Esophagus muscularis mucosa (tissue), 4 donors: Measurements from ENCODE around the gene UBQLN4. TPM values are rescaled to one million over a fixed set of nuclear protein-coding genes. Genes with fewer than 3 reads are reported as not detected.

Experiments used
- DNase-seq: peaks from one replicate; pipeline ENCODE4 v3.0.0-alpha.2; 2017; ENCODE audit errors: extremely low spot score
- H3K27ac ChIP-seq, 4 donors: fragments of 200-600 bp; sonication (generic); replicated peaks in 1 of 4; 1 replicate in 3 of 4; 2 replicates in 1 of 4; pipeline ENCODE4 v1.5.1; 2016 to 2019; ENCODE audit warnings: mild to moderate bottlenecking in 1 of 4
- H3K27me3 ChIP-seq, 4 donors: fragments of 200-600 bp; sonication (generic); one replicate each; pipeline versions ENCODE4 v1.5.1 to v1.6.0; 2016 to 2019
- H3K36me3 ChIP-seq, 4 donors: fragments of 200-600 bp; sonication (generic); one replicate each; pipeline ENCODE4 v1.5.1; 2016 to 2019
- H3K4me1 ChIP-seq, 4 donors: fragments of 200-600 bp; sonication (generic); one replicate each; pipeline ENCODE4 v1.5.1; 2016 to 2019
- H3K4me3 ChIP-seq, 4 donors: fragments of 200-600 bp; sonication (generic); 1 replicate in 2 of 4; 2 replicates in 2 of 4; pipeline ENCODE4 v1.5.1; 2016 to 2019; ENCODE audit warnings: mild to moderate bottlenecking in 4 of 4, moderate library complexity in 1 of 4
- H3K9me3 ChIP-seq, 4 donors: fragments of 200-600 bp; sonication (generic); 1 replicate in 3 of 4; 2 replicates in 1 of 4; pipeline ENCODE4 v1.5.1; 2016 to 2019
- EP300 ChIP-seq: sonication (generic); formaldehyde crosslinking; IDR thresholded peaks from one replicate; pipeline ENCODE4 v1.6.1; 2017; ENCODE audit warnings: antibody characterized with exemption
- POLR2A ChIP-seq: fragments of 450-650 bp; IDR thresholded peaks from one replicate; pipeline ENCODE4 v1.6.1; 2017; ENCODE audit warnings: antibody characterized with exemption, moderate library complexity, mild to moderate bottlenecking, low read depth
- POLR2AphosphoS5 ChIP-seq, 2 donors: sonication (generic); formaldehyde crosslinking; IDR thresholded peaks; one replicate each; pipeline ENCODE4 v1.6.1; 2017; ENCODE audit warnings: antibody characterized with exemption in 2 of 2
- WGBS: methylation state at CpG from one replicate; pipeline ENCODE4 v1.1.5; 2018; 5-methylcytosine and 5-hydroxymethylcytosine counted together
- intact Hi-C: fragments of 100-400 bp; cut with DNase I; formaldehyde crosslinking; loops from one replicate; pipeline ENCODE4 v1.15.1; 2023
- total RNA-seq, 4 donors: library from RNA; depleted of rRNA; stranded (reverse); fragments of >200 nt; gene quantifications; one replicate each; pipeline versions ENCODE4 v1.1.0 to v1.2.1, GENCODE V29; 2016
- TF ChIP-seq, protein P1 (sequence below), 3 experiments: fragments of 200-600 bp in 2 of 3; fragments of 450-650 bp in 1 of 3; sonication (generic) in 2 of 3; IDR thresholded peaks; one replicate each; pipeline ENCODE4 v1.5.1; 2017 to 2019; ENCODE audit warnings: antibody characterized with exemption in 3 of 3, mild to moderate bottlenecking in 2 of 3, moderate library complexity in 1 of 3

Gene UBQLN4
- total RNA-seq, 4 donors from 2014 or later = 17.4 to 33.3 (median 26.0) TPM

DNA sequence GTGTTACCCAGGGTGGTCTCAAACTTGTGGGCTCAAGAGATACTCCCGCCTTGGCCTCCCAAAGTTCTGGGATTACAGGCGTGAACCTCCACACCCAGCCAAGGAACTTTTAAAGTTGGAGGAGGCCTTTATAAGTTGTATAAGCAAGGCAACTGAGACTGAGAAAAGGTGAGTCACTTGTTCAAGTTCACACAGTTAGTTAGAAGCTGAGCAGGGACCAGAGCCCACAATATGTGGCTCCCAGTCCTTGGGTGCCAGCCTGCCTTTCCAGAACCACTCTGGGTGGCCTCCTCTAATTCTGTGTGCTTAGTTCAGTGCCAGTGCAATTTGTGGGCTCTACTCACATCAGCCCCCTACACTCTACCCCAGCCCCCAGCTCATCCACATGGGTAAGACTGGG lies 11.0 kb upstream of the UBQLN4 start:
- WGBS = 95% methylated on average over 2 of the region's 2 CpGs
- TF ChIP-seq POLR2A = no peak
- TF ChIP-seq POLR2AphosphoS5 (IDR thresholded peaks at IDR 0.05) = no peak
- TF ChIP-seq EP300 = no peak
- TF ChIP-seq, protein P1, sequence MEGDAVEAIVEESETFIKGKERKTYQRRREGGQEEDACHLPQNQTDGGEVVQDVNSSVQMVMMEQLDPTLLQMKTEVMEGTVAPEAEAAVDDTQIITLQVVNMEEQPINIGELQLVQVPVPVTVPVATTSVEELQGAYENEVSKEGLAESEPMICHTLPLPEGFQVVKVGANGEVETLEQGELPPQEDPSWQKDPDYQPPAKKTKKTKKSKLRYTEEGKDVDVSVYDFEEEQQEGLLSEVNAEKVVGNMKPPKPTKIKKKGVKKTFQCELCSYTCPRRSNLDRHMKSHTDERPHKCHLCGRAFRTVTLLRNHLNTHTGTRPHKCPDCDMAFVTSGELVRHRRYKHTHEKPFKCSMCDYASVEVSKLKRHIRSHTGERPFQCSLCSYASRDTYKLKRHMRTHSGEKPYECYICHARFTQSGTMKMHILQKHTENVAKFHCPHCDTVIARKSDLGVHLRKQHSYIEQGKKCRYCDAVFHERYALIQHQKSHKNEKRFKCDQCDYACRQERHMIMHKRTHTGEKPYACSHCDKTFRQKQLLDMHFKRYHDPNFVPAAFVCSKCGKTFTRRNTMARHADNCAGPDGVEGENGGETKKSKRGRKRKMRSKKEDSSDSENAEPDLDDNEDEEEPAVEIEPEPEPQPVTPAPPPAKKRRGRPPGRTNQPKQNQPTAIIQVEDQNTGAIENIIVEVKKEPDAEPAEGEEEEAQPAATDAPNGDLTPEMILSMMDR (IDR thresholded peaks at IDR 0.05) = no peak
- intact Hi-C loops = no loop called here

DNA sequence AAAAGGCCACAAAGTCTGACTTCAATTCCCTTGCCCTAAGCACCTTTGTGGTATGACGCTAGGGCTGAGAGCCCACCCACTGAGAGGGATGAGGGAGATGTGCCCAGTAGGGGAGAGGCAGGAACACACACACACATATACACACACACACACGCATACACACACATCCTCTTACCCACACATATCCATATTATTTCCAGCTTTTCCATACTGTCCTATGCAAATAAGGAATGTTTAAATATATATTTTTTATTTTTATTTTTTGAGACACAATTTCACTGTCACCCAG lies 10.3 kb upstream of the UBQLN4 start:
- TF ChIP-seq EP300 (no peak), POLR2A (no peak), POLR2AphosphoS5 (IDR thresholded peaks at IDR 0.05) (no peak)
- TF ChIP-seq, protein P1 (IDR thresholded peaks at IDR 0.05) = no peak
- intact Hi-C loops = no loop called here
- Histone ChIP-seq H3K4me1 (no peaks in the 10 kb centered on the region), H3K27ac (no peak overlapping the region), H3K4me3 (no peak overlapping the region), H3K27me3 (no peaks in the 10 kb centered on the region), H3K9me3 (no peaks in the 10 kb centered on the region), H3K36me3 (peaks cover 0 to 3% (median under 1%) of the 10 kb centered on the region in 4 donors)
- DNase-seq = no peak
- WGBS = 67% methylated on average over 2 of the region's 2 CpGs

More for the DNA sequence above, 11.0 kb upstream of the UBQLN4 start:
- no peak overlapping the region for H3K27ac ChIP-seq
- no peaks in the 10 kb centered on the region for H3K27me3 ChIP-seq
- no peak for DNase-seq
- H3K4me3 ChIP-seq = no peak overlapping the region
- H3K9me3 ChIP-seq = no peaks in the 10 kb centered on the region
- no peaks in the 10 kb centered on the region for H3K4me1 ChIP-seq
- H3K36me3 ChIP-seq = no peaks in the 10 kb centered on the region

DNA sequence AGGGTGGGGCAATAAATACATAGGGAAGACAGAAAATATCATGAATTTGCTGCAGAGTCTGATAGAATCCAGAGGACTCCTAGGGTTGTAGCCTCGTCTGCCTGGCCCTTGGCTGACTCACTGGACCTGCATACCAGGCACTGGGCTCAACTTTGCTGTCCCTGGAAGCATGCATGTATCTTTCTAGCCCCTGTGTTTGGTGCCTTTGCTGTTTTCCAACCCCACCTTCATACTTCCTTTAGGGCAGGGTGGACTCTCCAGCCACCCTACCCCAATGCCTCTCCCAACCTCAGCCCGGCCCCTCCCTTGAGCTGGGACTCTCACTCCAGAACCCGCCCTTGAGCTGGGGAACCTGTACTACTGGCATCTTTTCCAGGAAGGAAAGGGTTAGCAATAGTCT lies 8.6 kb upstream of the UBQLN4 start:
- Histone ChIP-seq H3K4me3 (no peak overlapping the region), H3K27ac (no peak overlapping the region), H3K9me3 (no peaks in the 10 kb centered on the region), H3K36me3 (peaks cover 6 to 18% (median 10%) of the 10 kb centered on the region in 4 donors), H3K4me1 (no peaks in the 10 kb centered on the region), H3K27me3 (no peaks in the 10 kb centered on the region)
- no peak for DNase-seq
- TF ChIP-seq POLR2A (no peak), POLR2AphosphoS5 (IDR thresholded peaks at IDR 0.05) (no peak)
- TF ChIP-seq, protein P1 (IDR thresholded peaks at IDR 0.05) = no peak
- 83% methylated on average over 3 of the region's 3 CpGs for WGBS
- intact Hi-C loops = no loop called here

DNA sequence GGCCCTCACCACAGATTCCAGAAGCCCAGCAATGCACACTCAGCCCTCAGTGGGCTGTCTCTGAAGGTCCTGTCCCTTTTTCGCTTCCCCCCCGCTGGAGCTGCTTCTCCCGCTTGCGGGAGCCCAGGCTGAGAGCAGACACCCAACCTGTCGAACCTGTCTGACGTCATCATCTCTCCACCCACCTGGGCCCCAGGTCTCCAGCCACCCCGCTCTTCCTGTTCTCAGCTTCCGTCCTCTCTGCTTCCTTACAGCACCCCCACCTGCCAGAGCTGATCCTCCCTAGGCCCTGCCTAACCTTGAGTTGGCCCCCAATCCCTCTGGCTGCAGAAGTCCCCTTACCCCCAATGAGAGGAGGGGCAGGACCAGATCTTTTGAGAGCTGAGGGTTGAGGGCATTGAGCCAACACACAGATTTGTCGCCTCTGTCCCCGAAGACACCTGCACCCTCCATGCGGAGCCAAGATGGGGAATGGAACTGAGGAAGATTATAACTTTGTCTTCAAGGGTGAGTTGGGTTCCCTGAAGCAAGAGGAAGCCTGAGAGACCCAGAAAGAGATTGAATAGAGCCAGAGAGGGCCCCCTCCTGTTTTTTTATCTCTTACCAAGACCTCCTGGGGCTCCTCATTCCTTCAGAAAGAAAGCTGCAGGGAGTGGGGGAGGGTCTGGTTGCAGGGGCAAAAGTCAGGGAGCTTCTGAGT lies 7.5 kb upstream of the UBQLN4 start, which contains the start of gene RAB25:
Gene RAB25 (plus strand): TSS at position 224 of the 700 bp plus-strand sequence. CDS start 241 bp downstream, at position 465.
- TF ChIP-seq POLR2A = no peak
- TF ChIP-seq, protein P1 (IDR thresholded peaks at IDR 0.05) = no peak
- WGBS = 48% methylated on average over 10 of the region's 11 CpGs
- no peak for DNase-seq
- no peaks in the 10 kb centered on the region for H3K9me3 ChIP-seq
- H3K4me1 ChIP-seq = peaks cover under 1 to 7% (median 3%) of the 10 kb centered on the region in 4 donors
- intact Hi-C loops = no loop called here
- no peak within 1 kb of the TSS for H3K27ac ChIP-seq
- no peaks in the 10 kb centered on the region for H3K27me3 ChIP-seq
- H3K36me3 ChIP-seq = peaks cover 6 to 27% (median 10%) of the 10 kb centered on the region in 4 donors
- H3K4me3 ChIP-seq = no peak within 1 kb of the TSS
